ENCODE measurements around the gene LSAMP. TPM values are rescaled to one million over a fixed set of nuclear protein-coding genes. Genes with fewer than 3 reads are reported as not detected.

LSAMP gene
- total RNA-seq, 1 experiment from 2014 or later: 3.1 TPM

- Histone ChIP-seq H3K9me3 (ENCODE audit: control insufficient read depth, insufficient read depth, low read depth, low read length) (no peaks in the 10 kb centered on the region), H3K4me3 (ENCODE audit: low read depth in 2 of 2, low read length in 2 of 2) (no peak overlapping the region), H3K27me3 (ENCODE audit: control insufficient read depth, insufficient read depth, low read length) (no peaks in the 10 kb centered on the region), H3K27ac (ENCODE audit: low read length) (no peak overlapping the region), H3K4me1 (ENCODE audit: control insufficient read depth, insufficient read depth, low read length) (no peaks in the 10 kb centered on the region), H3K36me3 (ENCODE audit: control insufficient read depth, insufficient read depth, low read length) (no peaks in the 10 kb centered on the region)
- in situ Hi-C loops (cut with HindIII; ENCODE audit: low pct_unique_long_range_greater_than_20kb, low sequenced_read_pairs): no loop called here
- ChIA-PET POLR2A (interaction anchor here (0.5 kb wide), 1 partner anchor 685 kb away, joined by 8 read pairs; no protein-coding TSS in a partner anchor), CTCF (no interaction called here)
- intact Hi-C loops (cut with micrococcal nuclease; ENCODE audit: unreplicated experiment): no loop called here
- TF ChIP-seq POLR2AphosphoS5 (IDR thresholded peaks at IDR 0.05; ENCODE audit: low read depth, low read length) (no peak), CTCF (IDR thresholded peaks at IDR 0.05) (no peak), SIN3A (IDR thresholded peaks at IDR 0.05; ENCODE audit: borderline replicate concordance, insufficient read depth, low read depth, low read length) (no peak)
- BruUV-seq (replicated peaks): no TSS peak
- ATAC-seq: no peak
- DNase-seq (ENCODE audit: low read depth, low spot score): no peak
These were observed 614.4 kb downstream of the LSAMP start for GRCh38 chr3:115830764-115831395.

- no peak for TF ChIP-seq POLR2AphosphoS5 (IDR thresholded peaks at IDR 0.05; ENCODE audit: low read depth, low read length)
- no peak for TF ChIP-seq TCF7L2 (IDR thresholded peaks at IDR 0.05; ENCODE audit: low read depth, low read length)
- TF ChIP-seq CTCF (IDR thresholded peaks at IDR 0.05): no peak
- no peak for TF ChIP-seq REST (IDR thresholded peaks at IDR 0.05; ENCODE audit: insufficient read depth in 1 of 2, low read depth in 2 of 2, low read length in 1 of 2)
- no peak for TF ChIP-seq SIN3A (IDR thresholded peaks at IDR 0.05; ENCODE audit: borderline replicate concordance, insufficient read depth, low read depth, low read length)
- intact Hi-C loops (cut with micrococcal nuclease; ENCODE audit: unreplicated experiment): no loop called here
- no peak for DNase-seq (ENCODE audit: low read depth, low spot score)
- no TSS peak for BruUV-seq (replicated peaks)
- ChIA-PET CTCF (no interaction called here), POLR2A (no interaction called here)
- Histone ChIP-seq H3K27ac (ENCODE audit: low read length) (no peak overlapping the region), H3K27me3 (ENCODE audit: control insufficient read depth, insufficient read depth, low read length) (no peaks in the 10 kb centered on the region), H3K9me3 (ENCODE audit: control insufficient read depth, insufficient read depth, low read depth, low read length) (no peaks in the 10 kb centered on the region), H3K4me3 (ENCODE audit: low read depth in 2 of 2, low read length in 2 of 2) (no peak overlapping the region), H3K4me1 (ENCODE audit: control insufficient read depth, insufficient read depth, low read length) (no peaks in the 10 kb centered on the region), H3K36me3 (ENCODE audit: control insufficient read depth, insufficient read depth, low read length) (no peaks in the 10 kb centered on the region)
- ATAC-seq: no peak
- in situ Hi-C loops (cut with HindIII; ENCODE audit: low pct_unique_long_range_greater_than_20kb, low sequenced_read_pairs): no loop called here
These were observed 616.9 kb downstream of the LSAMP start for GRCh38 chr3:115828401-115828800.
